Mucosa of descending colon (tissue), 3 donors: Measurements from ENCODE around the gene CDK5RAP1. TPM values are rescaled to one million over a fixed set of nuclear protein-coding genes. Genes with fewer than 3 reads are reported as not detected.

Experiments
- ATAC-seq: fragments of 200-7000 bp; cut with Tn5 transposase; one replicate; pipeline ENCODE4 v1.9.1; 2020; ENCODE audit warnings: mild to moderate bottlenecking, moderate library complexity
- DNase-seq, 3 donors: peaks; one replicate each; pipeline ENCODE4 v3.0.0-alpha.2; 2020
- H3K36me3 ChIP-seq: fragments of 200-600 bp; one replicate; pipeline ENCODE4 v1.8.0; 2021; ENCODE audit warnings: low read depth, mild to moderate bottlenecking
- H3K4me1 ChIP-seq: fragments of 200-600 bp; one replicate; pipeline ENCODE4 v1.8.0; 2021; ENCODE audit warnings: low read depth, mild to moderate bottlenecking
- H3K4me3 ChIP-seq: fragments of 200-600 bp; one replicate; pipeline ENCODE4 v1.8.0; 2021; ENCODE audit warnings: mild to moderate bottlenecking
- H3K9me3 ChIP-seq: fragments of 200-600 bp; one replicate; pipeline ENCODE4 v1.8.0; 2021; ENCODE audit warnings: mild to moderate bottlenecking
- intact Hi-C, 2 donors: fragments of 100-400 bp; cut with DNase I in 1 of 2; cut with micrococcal nuclease in 1 of 2; formaldehyde crosslinking; loops; one replicate each; pipeline versions ENCODE4 v1.11.0 to v1.11.1; 2022; cut with DNase I, micrococcal nuclease
- total RNA-seq, 3 donors: library from RNA; stranded (reverse); fragmentation: NEBNext Ultra II Directional in 2 of 3; extraction: Animal tissue kit (Norgen Biotek cat#: 25700) in 2 of 3; gene quantifications; one replicate each; pipeline versions ENCODE4 v1.2.1 to v1.2.4, GENCODE V29; 2021 to 2023
- TF ChIP-seq, protein P1 (sequence below): fragments of 200-600 bp; IDR thresholded peaks from one replicate; pipeline ENCODE4 v1.8.0; 2022; ENCODE audit warnings: antibody characterized with exemption, mild to moderate bottlenecking
- donor health status: DM: no; HTN: no; CAD: no; lungs with moderate emphysema.
- donor health status: DM: no; HTN: no; CAD: no.
- donor health status: DM: no; HTN: yes; CAD: no.

The CDK5RAP1 gene
- total RNA-seq, 3 donors from 2014 or later = 20.4 to 24.5 (median 23.7) TPM

DNA sequence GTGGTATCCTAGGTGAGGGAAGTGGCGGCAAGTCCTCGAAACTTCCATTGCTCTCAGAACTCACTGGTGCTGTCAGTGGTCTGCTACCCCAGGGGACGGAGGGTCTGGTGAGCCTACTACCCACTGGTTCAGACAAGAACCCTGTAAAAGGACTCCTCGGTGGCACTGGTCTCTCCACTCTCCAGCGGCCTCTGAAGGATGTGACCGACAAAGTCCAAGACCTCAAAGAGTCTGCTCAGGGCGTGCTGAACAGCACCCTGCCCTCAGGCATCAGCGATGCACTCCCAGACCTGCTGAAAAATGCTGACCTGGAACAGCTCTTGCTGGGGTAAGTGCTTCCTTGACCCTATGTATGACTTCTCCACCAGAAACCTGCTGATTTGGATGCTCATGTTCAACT lies 51.8 kb downstream of the CDK5RAP1 start:
- Histone ChIP-seq H3K36me3 (no peaks in the 10 kb centered on the region), H3K9me3 (no peaks in the 10 kb centered on the region), H3K4me3 (no peak overlapping the region), H3K4me1 (no peaks in the 10 kb centered on the region)
- no peak for DNase-seq
- TF ChIP-seq, protein P1, sequence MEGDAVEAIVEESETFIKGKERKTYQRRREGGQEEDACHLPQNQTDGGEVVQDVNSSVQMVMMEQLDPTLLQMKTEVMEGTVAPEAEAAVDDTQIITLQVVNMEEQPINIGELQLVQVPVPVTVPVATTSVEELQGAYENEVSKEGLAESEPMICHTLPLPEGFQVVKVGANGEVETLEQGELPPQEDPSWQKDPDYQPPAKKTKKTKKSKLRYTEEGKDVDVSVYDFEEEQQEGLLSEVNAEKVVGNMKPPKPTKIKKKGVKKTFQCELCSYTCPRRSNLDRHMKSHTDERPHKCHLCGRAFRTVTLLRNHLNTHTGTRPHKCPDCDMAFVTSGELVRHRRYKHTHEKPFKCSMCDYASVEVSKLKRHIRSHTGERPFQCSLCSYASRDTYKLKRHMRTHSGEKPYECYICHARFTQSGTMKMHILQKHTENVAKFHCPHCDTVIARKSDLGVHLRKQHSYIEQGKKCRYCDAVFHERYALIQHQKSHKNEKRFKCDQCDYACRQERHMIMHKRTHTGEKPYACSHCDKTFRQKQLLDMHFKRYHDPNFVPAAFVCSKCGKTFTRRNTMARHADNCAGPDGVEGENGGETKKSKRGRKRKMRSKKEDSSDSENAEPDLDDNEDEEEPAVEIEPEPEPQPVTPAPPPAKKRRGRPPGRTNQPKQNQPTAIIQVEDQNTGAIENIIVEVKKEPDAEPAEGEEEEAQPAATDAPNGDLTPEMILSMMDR = no peak
- no peak for ATAC-seq
- intact Hi-C loops = no loop called here

- H3K4me3 ChIP-seq = no peak overlapping the region
- no peaks in the 10 kb centered on the region for H3K36me3 ChIP-seq
- DNase-seq = no peak
- ATAC-seq = no peak
- TF ChIP-seq, protein P1 = no peak
- intact Hi-C loops = no loop called here
- no peaks in the 10 kb centered on the region for H3K4me1 ChIP-seq
- no peaks in the 10 kb centered on the region for H3K9me3 ChIP-seq
These were observed 53.0 kb downstream of the CDK5RAP1 start for GRCh38 chr20:33348136-33348937.

GRCh38 chr20:33345342-33345741 lies 56.0 kb downstream of the CDK5RAP1 start:
- H3K4me3 ChIP-seq = no peak overlapping the region
- H3K9me3 ChIP-seq = no peaks in the 10 kb centered on the region
- intact Hi-C loops = no loop called here
- TF ChIP-seq, protein P1 = no peak
- H3K36me3 ChIP-seq = no peaks in the 10 kb centered on the region
- ATAC-seq (no peak), DNase-seq (no peak)
- no peaks in the 10 kb centered on the region for H3K4me1 ChIP-seq

DNA sequence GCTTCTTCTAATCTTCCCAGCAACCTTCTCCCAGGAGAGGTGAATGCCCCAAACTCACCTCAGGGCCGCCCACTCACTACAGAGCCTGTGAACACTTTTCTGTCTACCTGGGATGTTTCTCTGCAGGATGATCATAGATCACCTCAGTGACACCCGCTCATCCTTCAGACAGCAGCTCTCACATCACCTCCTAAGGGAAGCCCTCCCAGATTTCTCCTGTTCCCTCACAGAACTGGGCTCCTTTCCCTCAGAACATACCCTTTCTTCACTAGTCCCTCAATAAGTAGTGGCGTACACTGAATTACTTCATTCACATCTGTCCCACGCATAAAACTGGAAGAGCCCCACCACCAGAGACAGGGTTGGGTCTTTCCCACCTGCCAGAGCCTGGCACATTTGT lies 57.8 kb downstream of the CDK5RAP1 start:
- DNase-seq (no peak), ATAC-seq (no peak)
- H3K4me1 ChIP-seq = no peaks in the 10 kb centered on the region
- no peaks in the 10 kb centered on the region for H3K9me3 ChIP-seq
- no peak overlapping the region for H3K4me3 ChIP-seq
- intact Hi-C loops = no loop called here
- TF ChIP-seq, protein P1 = no peak
- no peaks in the 10 kb centered on the region for H3K36me3 ChIP-seq

GRCh38 chr20:33339515-33340058 lies 61.7 kb downstream of the CDK5RAP1 start:
- H3K9me3 ChIP-seq = no peaks in the 10 kb centered on the region
- no peak overlapping the region for H3K4me3 ChIP-seq
- intact Hi-C loops = no loop called here
- DNase-seq = no peak
- ATAC-seq = no peak
- no peaks in the 10 kb centered on the region for H3K36me3 ChIP-seq
- TF ChIP-seq, protein P1 = no peak
- no peaks in the 10 kb centered on the region for H3K4me1 ChIP-seq
